ENCODE results near the gene TMEM185B. TPM values are rescaled to one million over a fixed set of nuclear protein-coding genes. Genes with fewer than 3 reads are reported as not detected.
A peak's percentile ranks its signal among the peaks of the same experiment; 100 is the strongest.

TMEM185B gene
- total and polyA plus RNA-seq, 5 experiments from 2014 or later, result 12.7 to 20.5 (median 16.7) TPM

DNA sequence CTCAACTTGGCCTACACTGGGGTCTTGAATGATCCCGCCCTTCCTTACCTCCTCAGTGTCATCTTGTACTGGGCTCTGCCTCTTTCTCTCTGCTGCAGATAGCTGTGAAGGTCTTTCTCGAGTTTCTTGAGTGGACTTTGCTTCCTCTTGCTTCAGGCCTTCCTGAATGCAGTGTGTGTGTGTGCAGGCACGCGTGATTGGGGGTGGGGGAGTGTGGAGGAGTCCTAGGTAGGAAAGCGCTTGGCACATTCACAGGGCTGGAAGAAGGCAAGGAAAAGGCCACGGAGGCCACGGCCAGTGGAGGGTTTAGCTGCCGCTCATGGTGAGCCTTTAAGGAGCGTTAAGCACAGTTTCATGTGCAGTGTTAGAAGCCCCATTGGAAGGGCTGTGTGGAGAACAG, 35.0 kb upstream of the TMEM185B start:
- POLR2A ChIA-PET, result no interaction called here
- Mint-ChIP-seq H3K27ac (peak overlapping the region in 4 of 10 donors; percentile 11 to 32 (median 17)), H3K27me3 (no peaks in the 10 kb centered on the region), H3K36me3 (peaks cover 0 to 8% (median 0%) of the 10 kb centered on the region in 3 donors), H3K4me3 (peak overlapping the region in 7 of 10 donors; percentile 3 to 68 (median 20)), H3K9me3 (peaks cover 0 to 6% (median 0%) of the 10 kb centered on the region in 9 donors), H3K4me1 (peaks cover 39 to 53% (median 49%) of the 10 kb centered on the region in 4 donors)
- DNase-seq, result no peak
- no peak for ATAC-seq

GRCh38 chr2:120257522-120257921, 34.3 kb upstream of the TMEM185B start:
- Mint-ChIP-seq H3K9me3 (peaks cover 0 to 6% (median 0%) of the 10 kb centered on the region in 9 donors), H3K27me3 (no peaks in the 10 kb centered on the region), H3K4me1 (peaks cover 40 to 53% (median 50%) of the 10 kb centered on the region in 4 donors), H3K36me3 (peaks cover 0 to 8% (median 0%) of the 10 kb centered on the region in 3 donors), H3K4me3 (peak overlapping the region in 1 of 10 donors; percentile 34), H3K27ac (peak overlapping the region in 4 of 10 donors; percentile 1 to 27 (median 17))
- ATAC-seq (no peak), DNase-seq (no peak)
- POLR2A ChIA-PET, result no interaction called here

- no peak for DNase-seq
- H3K9me3 Mint-ChIP-seq, result peaks cover 0 to 6% (median 0%) of the 10 kb centered on the region in 9 donors
- peaks cover 46 to 61% (median 58%) of the 10 kb centered on the region in 4 donors for H3K4me1 Mint-ChIP-seq
- no peak overlapping the region for H3K4me3 Mint-ChIP-seq
- ATAC-seq, result no peak
- POLR2A ChIA-PET, result no interaction called here
- H3K36me3 Mint-ChIP-seq, result peaks cover 0 to 8% (median 0%) of the 10 kb centered on the region in 3 donors
- no peaks in the 10 kb centered on the region for H3K27me3 Mint-ChIP-seq
- H3K27ac Mint-ChIP-seq, result peak overlapping the region in 3 of 10 donors; percentile 1 to 33 (median 16)
Observed at GRCh38 chr2:120256651-120257000, 33.4 kb upstream of the TMEM185B start.

DNA sequence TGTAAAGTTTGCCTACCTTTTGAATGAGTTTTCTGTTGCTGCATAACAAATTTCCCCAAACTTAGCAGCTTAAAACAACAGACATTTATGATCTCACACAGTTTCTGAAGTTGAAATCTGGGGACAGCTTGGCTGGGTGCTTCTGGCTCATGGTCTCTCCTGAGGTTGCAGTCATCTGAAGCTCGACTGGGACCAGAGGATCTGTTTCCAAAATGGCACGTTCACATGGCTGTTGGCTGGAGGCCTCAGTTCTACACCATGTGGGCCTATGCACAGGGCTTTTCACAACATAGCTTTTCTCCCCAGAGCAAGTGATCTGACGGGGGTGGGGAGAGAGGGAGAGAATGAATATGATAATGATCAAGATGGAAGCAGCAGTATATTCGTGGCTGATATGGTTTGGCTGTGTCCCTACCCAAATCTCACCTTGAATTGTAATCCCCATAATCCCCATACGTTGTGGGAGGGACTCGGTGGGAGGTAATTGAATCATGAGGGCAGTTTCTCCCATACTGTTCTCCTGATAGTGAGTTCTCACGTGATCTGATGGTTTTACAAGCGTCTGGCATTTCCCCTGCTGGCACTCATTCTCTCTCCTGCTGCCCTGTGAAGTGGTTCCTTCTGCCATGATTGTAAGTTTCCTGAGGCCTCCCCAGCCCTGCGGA, 32.9 kb upstream of the TMEM185B start:
- Mint-ChIP-seq H3K36me3 (peaks cover 0 to 8% (median 0%) of the 10 kb centered on the region in 3 donors), H3K4me1 (peaks cover 47 to 62% (median 59%) of the 10 kb centered on the region in 4 donors), H3K4me3 (peak overlapping the region in 1 of 10 donors; percentile 4), H3K27me3 (no peaks in the 10 kb centered on the region), H3K9me3 (peaks cover 0 to 6% (median 0%) of the 10 kb centered on the region in 9 donors), H3K27ac (peak overlapping the region in 4 of 10 donors; percentile 1 to 33 (median 13))
- DNase-seq (no peak), ATAC-seq (no peak)
- POLR2A ChIA-PET, result no interaction called here

DNA sequence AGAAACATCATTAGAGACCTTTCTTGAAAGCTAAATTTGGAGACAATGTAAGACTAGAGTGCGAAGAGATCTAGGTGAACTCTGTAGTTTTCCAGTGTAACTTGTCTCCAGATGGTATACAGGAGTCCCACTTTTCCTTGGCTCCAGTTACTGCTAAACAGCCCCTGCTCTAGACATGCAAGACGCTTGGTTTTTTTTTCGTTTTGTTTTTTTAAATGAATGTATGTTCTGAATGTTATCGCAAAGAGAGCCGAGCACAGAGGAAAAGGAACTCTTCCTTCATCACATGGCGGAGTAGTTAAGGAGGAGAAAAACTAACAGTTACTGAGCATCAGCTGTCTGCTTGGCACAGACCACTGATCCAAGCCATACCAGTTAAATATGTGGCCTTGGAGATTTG, 31.9 kb upstream of the TMEM185B start:
- peaks cover 41 to 62% (median 59%) of the 10 kb centered on the region in 4 donors for H3K4me1 Mint-ChIP-seq
- ATAC-seq (no peak), DNase-seq (no peak)
- H3K36me3 Mint-ChIP-seq, result peaks cover 0 to 8% (median 0%) of the 10 kb centered on the region in 3 donors
- POLR2A ChIA-PET, result no interaction called here
- H3K27ac Mint-ChIP-seq, result peak overlapping the region in 3 of 10 donors; percentile 10 to 45 (median 13)
- peaks cover 0 to 4% (median 0%) of the 10 kb centered on the region in 9 donors for H3K9me3 Mint-ChIP-seq
- H3K27me3 Mint-ChIP-seq, result peaks cover 0 to 1% (median 0%) of the 10 kb centered on the region in 5 donors
- H3K4me3 Mint-ChIP-seq, result peak overlapping the region in 8 of 10 donors; percentile 6 to 100 (median 40)

- ATAC-seq (no peak), DNase-seq (no peak)
- H3K27ac Mint-ChIP-seq, result peak overlapping the region in 7 of 10 donors; percentile 44 to 98 (median 90)
- H3K4me3 Mint-ChIP-seq, result peak overlapping the region; percentile 89 to 100 (median 92)
- POLR2A ChIA-PET, result interaction anchor here (0.9 to 3.3 kb wide), 2 partner anchors 21 to 31 kb away, joined by 3 to 24 read pairs; partner anchors contain the start of gene TMEM185B
- H3K4me1 Mint-ChIP-seq, result peaks cover 41 to 61% (median 59%) of the 10 kb centered on the region in 4 donors
- peaks cover 0 to 8% (median 0%) of the 10 kb centered on the region in 3 donors for H3K36me3 Mint-ChIP-seq
- H3K27me3 Mint-ChIP-seq, result peaks cover 0 to 2% (median 0%) of the 10 kb centered on the region in 5 donors
- H3K9me3 Mint-ChIP-seq, result peaks cover 0 to 4% (median 0%) of the 10 kb centered on the region in 9 donors
Observed at GRCh38 chr2:120254178-120254577, 31.0 kb upstream of the TMEM185B start.

- Mint-ChIP-seq H3K4me1 (peaks cover 38 to 56% (median 54%) of the 10 kb centered on the region in 4 donors), H3K27me3 (peaks cover 0 to 6% (median 2%) of the 10 kb centered on the region in 5 donors), H3K9me3 (peaks cover 0 to under 1% (median 0%) of the 10 kb centered on the region in 9 donors), H3K27ac (peak overlapping the region; percentile 62 to 98 (median 93)), H3K4me3 (peak overlapping the region; percentile 89 to 100 (median 92)), H3K36me3 (peaks cover 0 to 5% (median 0%) of the 10 kb centered on the region in 3 donors)
- POLR2A ChIA-PET, result interaction anchor here (0.9 to 3.3 kb wide), 8 partner anchors 13 to 887 kb away, joined by 3 to 24 read pairs (median 6); partner anchors contain the start of genes C2orf76, DBI and TMEM185B
- peak in 6 of 10 donors; percentile 10 to 57 (median 30) for DNase-seq
- peak; percentile 41 to 44 for ATAC-seq
Observed at GRCh38 chr2:120253021-120253882, 30.1 kb upstream of the TMEM185B start.

DNA sequence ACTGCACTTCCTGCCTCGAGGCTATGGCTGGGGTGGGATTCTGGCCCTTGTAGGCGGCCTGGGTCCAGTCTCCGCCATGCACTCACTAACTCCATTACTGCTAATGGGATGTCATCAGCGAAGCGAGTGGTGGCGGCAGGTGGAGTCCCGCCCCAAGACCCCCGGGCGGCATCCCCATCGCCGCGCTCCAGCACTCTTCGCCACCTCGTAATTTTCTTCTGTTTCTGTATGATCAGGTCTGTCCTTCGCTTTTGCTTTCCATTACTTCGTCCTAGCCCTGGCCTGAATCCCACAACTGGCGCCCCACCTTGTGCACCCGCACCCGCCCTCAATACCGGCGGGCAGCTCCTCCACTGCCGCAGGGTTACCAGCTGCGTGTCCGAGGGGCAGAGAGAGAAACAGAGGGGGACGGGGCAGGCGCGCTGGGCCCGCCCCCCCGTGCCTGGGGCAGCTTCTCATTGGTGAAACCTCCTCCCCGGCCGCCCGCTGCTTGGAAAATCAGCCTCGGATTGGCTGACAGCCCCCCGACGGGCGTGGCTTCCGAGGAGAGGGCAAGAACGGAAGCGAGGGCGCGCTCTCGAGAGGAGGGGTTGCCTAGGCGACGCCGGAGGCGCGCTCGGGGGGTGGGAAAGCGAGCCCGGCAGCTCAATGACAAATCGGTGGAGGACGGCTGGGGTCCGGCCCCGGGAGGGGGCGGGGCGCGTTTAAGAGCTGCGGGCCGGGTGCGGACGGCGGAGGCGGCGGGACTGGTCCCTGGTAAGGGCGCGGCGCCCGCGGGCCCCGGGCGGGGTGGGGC, 29.2 kb upstream of the TMEM185B start, which contains the start of gene RALB:
Gene RALB, plus strand, starts transcription at position 628 of the 796 bp plus-strand sequence. CDS start 25,813 bp downstream, outside the sequence.
- POLR2A ChIA-PET, result interaction anchor here (0.9 to 3.3 kb wide), 7 partner anchors 12 to 886 kb away, joined by 3 to 24 read pairs (median 6); partner anchors contain the start of genes C2orf76, DBI and TMEM185B
- peaks cover 31 to 48% (median 46%) of the 10 kb centered on the region in 4 donors for H3K4me1 Mint-ChIP-seq
- H3K4me3 Mint-ChIP-seq, result peak within 1 kb of the TSS; percentile 96 to 100 (median 98)
- H3K27me3 Mint-ChIP-seq, result peaks cover 0 to 11% (median 2%) of the 10 kb centered on the region in 5 donors
- peak; percentile 93 to 95 for ATAC-seq
- no peaks in the 10 kb centered on the region for H3K36me3 Mint-ChIP-seq
- DNase-seq, result peak; percentile 96 to 99 (median 98)
- H3K27ac Mint-ChIP-seq, result peak within 1 kb of the TSS; percentile 94 to 99 (median 98)
- H3K9me3 Mint-ChIP-seq, result no peaks in the 10 kb centered on the region

DNA sequence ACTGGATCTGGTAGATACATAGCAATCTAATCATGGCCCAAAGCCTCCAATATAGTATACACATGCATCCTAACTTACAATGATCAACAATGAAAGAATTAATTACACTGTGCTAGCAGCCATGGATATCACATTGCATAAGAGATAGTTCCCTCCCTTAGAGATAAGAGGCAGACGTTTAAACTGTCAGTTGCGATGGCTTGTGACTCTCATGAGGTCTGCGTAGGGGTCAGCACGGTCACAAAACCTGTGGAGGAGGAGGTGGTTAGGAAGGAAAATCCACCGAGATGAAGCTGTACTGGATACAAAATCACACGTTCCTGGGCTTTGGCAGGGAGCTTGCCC, 28.7 kb upstream of the TMEM185B start:
- ATAC-seq (no peak), DNase-seq (no peak)
- POLR2A ChIA-PET, result interaction anchor here (0.9 to 3.3 kb wide), 7 partner anchors 11 to 885 kb away, joined by 3 to 24 read pairs (median 6); partner anchors contain the start of genes C2orf76, DBI and TMEM185B
- Mint-ChIP-seq H3K27ac (peak overlapping the region; percentile 94 to 99 (median 98)), H3K27me3 (peaks cover 2 to 11% (median 5%) of the 10 kb centered on the region in 5 donors), H3K4me3 (peak overlapping the region; percentile 96 to 100 (median 98)), H3K36me3 (no peaks in the 10 kb centered on the region), H3K4me1 (peaks cover 29 to 43% (median 42%) of the 10 kb centered on the region in 4 donors), H3K9me3 (no peaks in the 10 kb centered on the region)

DNA sequence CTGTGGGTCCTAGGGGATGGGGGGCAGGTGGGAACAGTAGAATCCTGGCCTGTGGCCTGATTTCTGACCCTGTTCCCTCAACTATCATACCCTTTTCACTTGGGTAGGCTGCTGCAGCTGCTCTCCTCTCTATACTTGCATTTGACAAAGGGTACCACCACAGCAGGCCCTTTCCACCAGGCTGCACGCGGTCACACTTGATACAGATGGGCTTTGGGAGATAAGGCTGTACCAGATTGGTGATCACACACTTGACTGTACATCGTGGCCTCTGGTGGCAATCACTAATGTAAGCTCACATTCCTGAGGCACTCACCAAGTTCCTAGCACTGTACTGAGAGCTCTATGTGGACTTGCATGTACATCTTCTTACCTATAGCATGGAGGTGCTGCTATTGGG, 27.9 kb upstream of the TMEM185B start:
- Mint-ChIP-seq H3K27me3 (peaks cover 2 to 16% (median 7%) of the 10 kb centered on the region in 5 donors), H3K36me3 (no peaks in the 10 kb centered on the region), H3K9me3 (no peaks in the 10 kb centered on the region), H3K4me1 (peaks cover 25 to 37% (median 34%) of the 10 kb centered on the region in 4 donors), H3K27ac (no peak overlapping the region), H3K4me3 (peak overlapping the region in 1 of 10 donors; percentile 14)
- ATAC-seq (no peak), DNase-seq (no peak)
- POLR2A ChIA-PET, result interaction anchor here (3.1 to 3.3 kb wide), 2 partner anchors 18 to 27 kb away, joined by 24 read pairs; partner anchors contain the start of gene TMEM185B

DNA sequence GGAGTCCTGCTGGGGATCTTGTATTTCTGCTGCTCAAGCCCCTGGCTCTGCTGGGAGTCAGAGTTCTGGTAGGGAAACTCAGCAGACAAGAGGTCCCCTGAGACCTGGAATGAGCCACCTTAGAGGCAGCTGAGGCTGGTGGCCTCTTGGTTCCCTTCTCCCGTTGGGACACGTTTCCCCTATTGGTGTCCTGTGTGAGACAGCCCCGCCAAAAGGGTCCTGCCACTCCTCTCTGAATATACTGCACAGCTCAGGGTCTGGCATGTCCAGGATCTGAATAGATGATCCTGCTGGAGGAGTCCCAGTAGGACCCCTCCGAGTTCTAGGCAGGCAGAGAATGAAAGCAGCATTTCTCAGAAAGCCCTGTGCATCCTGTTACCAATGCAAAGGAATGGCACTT, 27.4 kb upstream of the TMEM185B start:
- DNase-seq, result no peak
- POLR2A ChIA-PET, result interaction anchor here (1.1 to 3.3 kb wide), 4 partner anchors 18 to 74 kb away, joined by 3 to 24 read pairs (median 14); partner anchors contain the start of gene TMEM185B
- H3K27ac Mint-ChIP-seq, result no peak overlapping the region
- no peaks in the 10 kb centered on the region for H3K9me3 Mint-ChIP-seq
- ATAC-seq, result no peak
- peaks cover 23 to 32% (median 30%) of the 10 kb centered on the region in 4 donors for H3K4me1 Mint-ChIP-seq
- peaks cover 2 to 16% (median 7%) of the 10 kb centered on the region in 5 donors for H3K27me3 Mint-ChIP-seq
- H3K36me3 Mint-ChIP-seq, result no peaks in the 10 kb centered on the region
- H3K4me3 Mint-ChIP-seq, result peak overlapping the region in 1 of 10 donors; percentile 14
